Measurements from ENCODE around the gene RIIAD1. TPM values are rescaled to one million over a fixed set of nuclear protein-coding genes. Genes with fewer than 3 reads are reported as not detected.

RIIAD1 gene
- total RNA-seq, 2 experiments from 2014 or later = not detected

- no peaks in the 10 kb centered on the region for H3K9me3 Mint-ChIP-seq (ENCODE audit: insufficient read depth)
- POLR2A ChIA-PET = interaction anchor here (0.7 kb wide), 1 partner anchor 35 kb away, joined by 3 read pairs; no protein-coding TSS in a partner anchor
- ATAC-seq (no peak), DNase-seq (no peak)
- no peaks in the 10 kb centered on the region for H3K27me3 Mint-ChIP-seq (ENCODE audit: low read depth)
- no peak overlapping the region for H3K4me3 Mint-ChIP-seq
- CTCF ChIA-PET = interaction anchor here (1.1 to 1.5 kb wide), 2 partner anchors 19 to 42 kb away, joined by 3 read pairs; no protein-coding TSS in a partner anchor
- peaks cover 5% of the 10 kb centered on the region for H3K36me3 Mint-ChIP-seq (ENCODE audit: low read depth)
- no peak overlapping the region for H3K27ac Mint-ChIP-seq
- H3K4me1 Mint-ChIP-seq (ENCODE audit: low read depth) = peaks cover 2% of the 10 kb centered on the region
Observed at GRCh38 chr1:151775894-151776664, 54.8 kb downstream of the RIIAD1 start.

- Mint-ChIP-seq H3K36me3 (ENCODE audit: low read depth) (peaks cover 9% of the 10 kb centered on the region), H3K27me3 (ENCODE audit: low read depth) (no peaks in the 10 kb centered on the region), H3K4me3 (no peak overlapping the region), H3K9me3 (ENCODE audit: insufficient read depth) (no peaks in the 10 kb centered on the region), H3K27ac (no peak overlapping the region), H3K4me1 (ENCODE audit: low read depth) (peaks cover 2% of the 10 kb centered on the region)
- ATAC-seq (no peak), DNase-seq (no peak)
- CTCF ChIA-PET = interaction anchor here (1.5 kb wide), 1 partner anchor 42 kb away, joined by 3 read pairs; no protein-coding TSS in a partner anchor
- POLR2A ChIA-PET = interaction anchor here (0.7 kb wide), 1 partner anchor 35 kb away, joined by 3 read pairs; no protein-coding TSS in a partner anchor
Observed at GRCh38 chr1:151776665-151777062, 55.3 kb downstream of the RIIAD1 start.

- ChIA-PET CTCF (interaction anchor here (0.8 to 1.5 kb wide), 2 partner anchors 13 to 43 kb away, joined by 3 read pairs; partner anchors contain the start of gene TDRKH), POLR2A (interaction anchor here (0.6 to 1.0 kb wide), 2 partner anchors 10 to 35 kb away, joined by 3 to 4 read pairs; no protein-coding TSS in a partner anchor)
- ATAC-seq (no peak), DNase-seq (no peak)
- Mint-ChIP-seq H3K4me1 (ENCODE audit: low read depth) (peaks cover 2% of the 10 kb centered on the region), H3K9me3 (ENCODE audit: insufficient read depth) (no peaks in the 10 kb centered on the region), H3K27me3 (ENCODE audit: low read depth) (no peaks in the 10 kb centered on the region), H3K27ac (no peak overlapping the region), H3K36me3 (ENCODE audit: low read depth) (peaks cover 9% of the 10 kb centered on the region), H3K4me3 (no peak overlapping the region)
Observed at GRCh38 chr1:151777317-151777716, 56.0 kb downstream of the RIIAD1 start.

Other genes starting within 250 kb of the RIIAD1 start
- gene CGN, start 210.1 kb upstream of the RIIAD1 start, total RNA-seq = under 1 TPM; 0.34 to 0.82 TPM
- under 1 TPM; 0.42 TPM for gene TUFT1, start 181.2 kb upstream of the RIIAD1 start, total RNA-seq
- gene SNX27, start 109.5 kb upstream of the RIIAD1 start, total RNA-seq = 10 to 100 TPM; 24.5 to 26.0 TPM
- gene CELF3, start 4.7 kb upstream of the RIIAD1 start, total RNA-seq = not detected
- gene MRPL9, start 42.0 kb downstream of the RIIAD1 start, total RNA-seq = 100 to 1,000 TPM; 111 to 121 TPM
- 10 to 100 TPM; 14.6 to 16.4 TPM for gene TDRKH, start 69.0 kb downstream of the RIIAD1 start, total RNA-seq
- under 1 TPM; 0.16 to 0.32 TPM for gene LINGO4, start 83.9 kb downstream of the RIIAD1 start, total RNA-seq
- 1 to 10 TPM; 2.4 to 2.7 TPM for gene RORC, start 110.3 kb downstream of the RIIAD1 start, total RNA-seq
- under 1 TPM; 0.23 to 0.26 TPM for gene C2CD4D, start 118.3 kb downstream of the RIIAD1 start, total RNA-seq
- not detected for gene THEM5, start 132.2 kb downstream of the RIIAD1 start, total RNA-seq
- gene THEM4, start 188.0 kb downstream of the RIIAD1 start, total RNA-seq = 10 to 100 TPM; 29.8 to 31.7 TPM